Caco-2 (cell line): ENCODE measurements around the gene RASL10B. TPM values are rescaled to one million over a fixed set of nuclear protein-coding genes. Genes with fewer than 3 reads are reported as not detected.

Experiments
- BruUV-seq: library from RNA; stranded (reverse); fragments of 400-500 nt; replicated peaks from 2 replicates; lab custom pipeline; 2021; lab: Mats Ljungman, UMichigan
- CTCF ChIA-PET: fragments of 300-600 bp; sonication (Branson Sonifier 250); formaldehyde crosslinking; loops from one replicate; lab custom pipeline; 2022; ENCODE audit warnings: antibody characterized with exemption; lab: Charles Lee
- POLR2A ChIA-PET: fragments of 300-600 bp; sonication (Branson Sonifier 250); formaldehyde crosslinking; loops from one replicate; lab custom pipeline; 2022; ENCODE audit warnings: antibody characterized with exemption; lab: Charles Lee
- DNase-seq, 2 experiments: peaks; one replicate each; pipeline versions ENCODE4 v3.0.0 to v3.0.0-alpha.2; 2020 to 2022
- H3K27me3 ChIP-seq: replicated peaks from 2 replicates; pipeline ENCODE4 v1.6.0; 2011; ENCODE audit warnings: low read length; ENCODE audit not compliant: control insufficient read depth, insufficient read depth
- H3K36me3 ChIP-seq: 2 replicates; pipeline ENCODE4 v1.5.1; 2011; ENCODE audit warnings: low read length; ENCODE audit not compliant: control insufficient read depth, insufficient read depth
- H3K4me1 ChIP-seq: fragments of 250-450 bp; sonication (Bioruptor Pico); 2 replicates; pipeline ENCODE4 v1.5.1; 2020; ENCODE audit warnings: mild to moderate bottlenecking
- H3K4me3 ChIP-seq: 2 replicates; pipeline ENCODE4 v1.5.1; 2011; ENCODE audit warnings: low read depth, mild to moderate bottlenecking, control low read depth, low read length
- H3K9me3 ChIP-seq: fragments of 250-450 bp; sonication (Bioruptor Pico); 2 replicates; pipeline ENCODE4 v1.5.1; 2020; ENCODE audit warnings: mild to moderate bottlenecking, moderate library complexity
- H3K27ac Mint-ChIP-seq: one replicate; pipeline ENCODE4 v1.8.0; 2022; ENCODE audit warnings: mixed read lengths; ENCODE audit not compliant: unreplicated experiment
- H3K27me3 Mint-ChIP-seq: one replicate; pipeline ENCODE4 v1.8.0; 2022; ENCODE audit warnings: mixed read lengths; ENCODE audit not compliant: insufficient read depth, unreplicated experiment
- H3K36me3 Mint-ChIP-seq: one replicate; pipeline ENCODE4 v1.8.0; 2022; ENCODE audit warnings: mild to moderate bottlenecking, mixed read lengths; ENCODE audit not compliant: insufficient read depth, unreplicated experiment
- H3K4me1 Mint-ChIP-seq: one replicate; pipeline ENCODE4 v1.8.0; 2022; ENCODE audit warnings: low read depth, mixed read lengths; ENCODE audit not compliant: unreplicated experiment
- H3K4me3 Mint-ChIP-seq: one replicate; pipeline ENCODE4 v1.8.0; 2022; ENCODE audit warnings: mild to moderate bottlenecking, moderate library complexity, mixed read lengths; ENCODE audit not compliant: unreplicated experiment
- H3K9me3 Mint-ChIP-seq: one replicate; pipeline ENCODE4 v1.8.0; 2022; ENCODE audit warnings: mixed read lengths; ENCODE audit not compliant: unreplicated experiment
- intact Hi-C: fragments of 100-400 bp; cut with micrococcal nuclease; formaldehyde crosslinking; loops from one replicate; pipeline ENCODE4 v1.10.0; 2022; ENCODE audit not compliant: unreplicated experiment
- total RNA-seq: library from RNA; stranded (reverse); gene quantifications from 2 replicates; pipeline ENCODE4 v1.2.3, GENCODE V29; 2022
- TF ChIP-seq, protein P1 (sequence below), 2 experiments: fragments of 200-600 bp in 1 of 2; IDR thresholded peaks; 1 replicate in 1 of 2; 2 replicates in 1 of 2; pipeline versions ENCODE4 v1.5.1 to v1.8.0; 2011 to 2022; ENCODE audit warnings: antibody characterized with exemption in 1 of 2, control low read depth in 1 of 2, inconsistent platforms in 1 of 2, low read depth in 1 of 2, low read length in 1 of 2, mild to moderate bottlenecking in 1 of 2, moderate library complexity in 1 of 2; ENCODE audit not compliant: insufficient read depth in 1 of 2, severe bottlenecking in 1 of 2, unreplicated experiment in 1 of 2

The RASL10B gene
- total RNA-seq, 1 experiment from 2014 or later: 13.3 TPM

DNA sequence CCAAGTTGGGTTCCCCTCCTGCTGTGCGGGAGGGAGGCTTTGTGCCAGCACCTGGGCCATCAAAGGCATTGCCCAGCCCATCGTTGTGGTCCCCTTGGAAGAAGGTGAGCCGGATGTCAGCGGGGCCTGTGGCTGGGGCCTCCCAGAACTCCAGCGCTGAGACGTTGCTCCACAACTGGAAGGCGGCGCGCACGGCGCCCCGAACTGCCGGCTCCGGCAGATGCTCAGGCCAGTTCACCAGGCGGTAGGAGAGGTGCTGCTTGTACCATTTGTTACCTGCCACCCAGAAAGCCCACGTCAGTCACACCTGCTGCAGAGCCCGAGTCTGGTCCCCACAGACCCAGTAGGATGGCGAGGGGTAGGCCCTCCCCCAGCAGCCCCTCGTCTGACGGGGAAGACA is 41.7 kb downstream of the RASL10B start:
- Mint-ChIP-seq H3K27me3 (peaks cover 8% of the 10 kb centered on the region), H3K27ac (no peak overlapping the region), H3K4me1 (peaks cover 5% of the 10 kb centered on the region), H3K36me3 (no peaks in the 10 kb centered on the region), H3K4me3 (no peak overlapping the region), H3K9me3 (no peaks in the 10 kb centered on the region)
- TF ChIP-seq, protein P1, sequence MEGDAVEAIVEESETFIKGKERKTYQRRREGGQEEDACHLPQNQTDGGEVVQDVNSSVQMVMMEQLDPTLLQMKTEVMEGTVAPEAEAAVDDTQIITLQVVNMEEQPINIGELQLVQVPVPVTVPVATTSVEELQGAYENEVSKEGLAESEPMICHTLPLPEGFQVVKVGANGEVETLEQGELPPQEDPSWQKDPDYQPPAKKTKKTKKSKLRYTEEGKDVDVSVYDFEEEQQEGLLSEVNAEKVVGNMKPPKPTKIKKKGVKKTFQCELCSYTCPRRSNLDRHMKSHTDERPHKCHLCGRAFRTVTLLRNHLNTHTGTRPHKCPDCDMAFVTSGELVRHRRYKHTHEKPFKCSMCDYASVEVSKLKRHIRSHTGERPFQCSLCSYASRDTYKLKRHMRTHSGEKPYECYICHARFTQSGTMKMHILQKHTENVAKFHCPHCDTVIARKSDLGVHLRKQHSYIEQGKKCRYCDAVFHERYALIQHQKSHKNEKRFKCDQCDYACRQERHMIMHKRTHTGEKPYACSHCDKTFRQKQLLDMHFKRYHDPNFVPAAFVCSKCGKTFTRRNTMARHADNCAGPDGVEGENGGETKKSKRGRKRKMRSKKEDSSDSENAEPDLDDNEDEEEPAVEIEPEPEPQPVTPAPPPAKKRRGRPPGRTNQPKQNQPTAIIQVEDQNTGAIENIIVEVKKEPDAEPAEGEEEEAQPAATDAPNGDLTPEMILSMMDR (IDR thresholded peaks at IDR 0.05; ENCODE audit: insufficient read depth in 1 of 2, low read depth in 1 of 2, low read length in 1 of 2, severe bottlenecking in 1 of 2, unreplicated experiment in 1 of 2): no peak
- H3K27me3 ChIP-seq: no peaks in the 10 kb centered on the region
- POLR2A ChIA-PET: no interaction called here
- no TSS peak for BruUV-seq
- intact Hi-C loops: no loop called here
- no peak overlapping the region for H3K4me3 ChIP-seq
- H3K4me1 ChIP-seq: no peaks in the 10 kb centered on the region
- CTCF ChIA-PET: interaction anchor here (2.7 kb wide), 1 partner anchor 9 kb away, joined by 10 read pairs; no protein-coding TSS in a partner anchor
- H3K9me3 ChIP-seq: no peaks in the 10 kb centered on the region
- DNase-seq: no peak
- no peaks in the 10 kb centered on the region for H3K36me3 ChIP-seq

DNA sequence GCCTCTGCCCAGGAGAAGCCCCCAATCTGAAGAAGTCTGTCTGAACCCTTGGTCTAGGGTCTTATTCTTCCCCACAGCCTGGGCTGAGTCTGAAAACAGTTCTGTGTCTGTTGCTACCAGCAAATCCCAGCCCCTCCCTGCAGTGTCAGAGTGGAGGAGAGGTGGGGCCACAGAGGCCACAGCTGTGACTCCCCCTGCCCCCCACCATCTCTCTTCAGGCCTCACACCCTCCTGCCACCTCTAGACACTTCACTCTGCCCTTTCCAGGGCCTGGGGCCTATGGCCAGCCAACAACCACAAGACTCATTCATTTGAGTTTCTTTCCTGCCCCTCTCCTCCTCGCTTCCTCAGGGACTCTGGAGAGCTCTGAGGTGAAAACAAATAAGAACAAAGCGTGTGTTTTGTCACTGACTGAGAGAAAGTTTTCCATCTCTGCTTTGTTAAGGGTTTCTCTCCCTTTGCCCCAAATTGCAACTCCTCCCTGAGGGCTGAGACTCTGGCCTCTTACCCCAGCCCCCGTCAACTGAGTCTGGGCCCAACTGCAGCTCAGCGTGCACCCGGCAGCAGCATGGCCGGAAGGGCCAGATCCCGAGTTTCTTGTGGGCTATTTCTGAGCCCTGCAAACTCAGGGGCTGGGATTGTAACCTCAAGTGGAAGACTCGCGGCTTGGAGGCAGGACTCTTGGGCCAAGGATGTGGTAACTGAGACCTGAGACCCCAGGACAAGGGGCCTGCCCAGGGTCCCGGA is 42.4 kb downstream of the RASL10B start:
- Mint-ChIP-seq H3K9me3 (no peaks in the 10 kb centered on the region), H3K27ac (no peak overlapping the region), H3K4me1 (peaks cover 7% of the 10 kb centered on the region), H3K36me3 (no peaks in the 10 kb centered on the region), H3K4me3 (no peak overlapping the region), H3K27me3 (peaks cover 8% of the 10 kb centered on the region)
- Histone ChIP-seq H3K36me3 (no peaks in the 10 kb centered on the region), H3K27me3 (no peaks in the 10 kb centered on the region), H3K9me3 (no peaks in the 10 kb centered on the region), H3K4me3 (no peak overlapping the region), H3K4me1 (no peaks in the 10 kb centered on the region)
- intact Hi-C loops: no loop called here
- no TSS peak for BruUV-seq
- ChIA-PET CTCF (interaction anchor here (2.7 kb wide), 1 partner anchor 9 kb away, joined by 10 read pairs; no protein-coding TSS in a partner anchor), POLR2A (no interaction called here)
- TF ChIP-seq, protein P1 (IDR thresholded peaks at IDR 0.05; ENCODE audit: insufficient read depth in 1 of 2, low read depth in 1 of 2, low read length in 1 of 2, severe bottlenecking in 1 of 2, unreplicated experiment in 1 of 2): no peak
- DNase-seq: no peak

DNA sequence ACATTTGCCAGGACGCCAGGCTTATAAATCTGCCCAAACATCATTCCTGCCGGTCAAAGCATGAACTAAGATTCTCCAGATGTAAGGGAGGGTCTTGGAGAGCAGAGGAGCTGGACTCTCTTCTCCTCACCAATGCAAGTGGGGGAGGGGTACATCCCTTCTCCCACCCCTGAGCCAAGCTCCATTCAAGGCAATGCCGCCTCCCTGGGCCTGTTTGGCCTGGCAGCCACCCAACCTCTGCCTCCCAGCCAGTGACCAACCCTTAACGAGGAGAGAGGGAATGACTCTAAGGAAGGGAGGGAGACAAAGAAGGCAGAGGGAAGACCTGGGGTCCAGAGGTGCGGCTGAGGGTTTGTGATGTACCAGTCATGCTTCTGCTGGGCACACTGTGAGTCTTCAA is 43.1 kb downstream of the RASL10B start:
- Mint-ChIP-seq H3K4me3 (no peak overlapping the region), H3K27ac (no peak overlapping the region), H3K27me3 (peaks cover 8% of the 10 kb centered on the region), H3K4me1 (peaks cover 7% of the 10 kb centered on the region), H3K9me3 (no peaks in the 10 kb centered on the region), H3K36me3 (no peaks in the 10 kb centered on the region)
- POLR2A ChIA-PET: no interaction called here
- H3K9me3 ChIP-seq: no peaks in the 10 kb centered on the region
- H3K4me3 ChIP-seq: no peak overlapping the region
- DNase-seq: no peak
- TF ChIP-seq, protein P1 (IDR thresholded peaks at IDR 0.05; ENCODE audit: insufficient read depth in 1 of 2, low read depth in 1 of 2, low read length in 1 of 2, severe bottlenecking in 1 of 2, unreplicated experiment in 1 of 2): no peak
- intact Hi-C loops: no loop called here
- H3K4me1 ChIP-seq: no peaks in the 10 kb centered on the region
- CTCF ChIA-PET: interaction anchor here (2.7 kb wide), 1 partner anchor 10 kb away, joined by 10 read pairs; no protein-coding TSS in a partner anchor
- no TSS peak for BruUV-seq
- H3K27me3 ChIP-seq: no peaks in the 10 kb centered on the region
- H3K36me3 ChIP-seq: no peaks in the 10 kb centered on the region
